Left ventricle myocardium superior (tissue), 1 donor: ENCODE data around the gene FAM174C. TPM values are rescaled to one million over a fixed set of nuclear protein-coding genes. Genes with fewer than 3 reads are reported as not detected.

Experiments
- ATAC-seq: fragments of 200-7000 bp; cut with Tn5 transposase; one replicate; pipeline ENCODE4 v1.9.1; 2020; ENCODE audit warnings: mild to moderate bottlenecking, moderate library complexity
- DNase-seq: peaks from one replicate; pipeline ENCODE4 v3.0.0-alpha.2; 2020
- intact Hi-C: fragments of 100-400 bp; cut with micrococcal nuclease; formaldehyde crosslinking; loops from one replicate; pipeline ENCODE4 v1.11.0; 2022
- total RNA-seq: library from RNA; stranded (reverse); fragmentation: NEBNext Ultra II Directional; extraction: Animal tissue kit (Norgen Biotek cat#: 25700); gene quantifications from one replicate; pipeline ENCODE4 v1.2.1, GENCODE V29; 2021
- donor health status: DM: no; HTN: yes; CAD: no; lungs with severe emphysema.

FAM174C gene
- total RNA-seq, 1 donor from 2014 or later, result 13.1 TPM

GRCh38 chr19:1280636-1281568 is 5.6 kb downstream of the FAM174C start:
- intact Hi-C loops, result no loop called here
- DNase-seq (no peak), ATAC-seq (no peak)

- ATAC-seq (no peak), DNase-seq (no peak)
- intact Hi-C loops, result no loop called here
Measured at GRCh38 chr19:1281569-1282287, 6.4 kb downstream of the FAM174C start.

GRCh38 chr19:1282588-1283206 is 7.4 kb downstream of the FAM174C start:
- no peak for DNase-seq
- no peak for ATAC-seq
- intact Hi-C loops, result no loop called here

GRCh38 chr19:1283207-1283916 is 8.0 kb downstream of the FAM174C start:
- DNase-seq (no peak), ATAC-seq (no peak)
- intact Hi-C loops, result no loop called here

GRCh38 chr19:1283917-1284292 is 8.6 kb downstream of the FAM174C start:
- ATAC-seq (no peak), DNase-seq (no peak)
- intact Hi-C loops, result no loop called here

- no peak for DNase-seq
- no peak for ATAC-seq
- intact Hi-C loops, result no loop called here
Measured at GRCh38 chr19:1284293-1284978, 9.1 kb downstream of the FAM174C start.

GRCh38 chr19:1284979-1285736 is 9.8 kb downstream of the FAM174C start:
- intact Hi-C loops, result no loop called here
- DNase-seq (no peak), ATAC-seq (no peak)

GRCh38 chr19:1285737-1286360 is 10.5 kb downstream of the FAM174C start, which contains the start of gene EFNA2:
EFNA2 (plus strand) TSS chr19:1285873; CDS start chr19:1286169, 296 bp downstream.
- ATAC-seq (no peak), DNase-seq (no peak)
- intact Hi-C loops, result no loop called here

GRCh38 chr19:1286487-1287353 is 11.4 kb downstream of the FAM174C start:
- no peak for ATAC-seq
- no peak for DNase-seq
- intact Hi-C loops, result no loop called here

- no peak for DNase-seq
- ATAC-seq, result no peak
- intact Hi-C loops, result no loop called here
Measured at GRCh38 chr19:1287354-1288225, 12.3 kb downstream of the FAM174C start.

- no peak for ATAC-seq
- intact Hi-C loops, result no loop called here
- no peak for DNase-seq
Measured at GRCh38 chr19:1288226-1288612, 12.9 kb downstream of the FAM174C start.

- ATAC-seq, result no peak
- intact Hi-C loops, result no loop called here
- DNase-seq, result no peak
Measured at GRCh38 chr19:1288833-1289685, 13.7 kb downstream of the FAM174C start.

- DNase-seq (no peak), ATAC-seq (no peak)
- intact Hi-C loops, result no loop called here
Measured at GRCh38 chr19:1289686-1290025, 14.3 kb downstream of the FAM174C start.

GRCh38 chr19:1290196-1290702 is 14.9 kb downstream of the FAM174C start:
- intact Hi-C loops, result no loop called here
- ATAC-seq (no peak), DNase-seq (no peak)
